HepG2 (cell line): ENCODE data around the gene WNK4. TPM values are rescaled to one million over a fixed set of nuclear protein-coding genes. Genes with fewer than 3 reads are reported as not detected.

ENCODE experiments used
- AGO1 ChIP-seq: fragments of 200-400 bp; formaldehyde crosslinking; IDR thresholded peaks from 2 replicates; pipeline ENCODE4 v1.6.1; 2017; ENCODE audit warnings: mild to moderate bottlenecking, low read depth, low read length, moderate library complexity; ENCODE audit not compliant: poor library complexity, severe bottlenecking
- ARNTL ChIP-seq: sonication (generic); formaldehyde crosslinking; IDR thresholded peaks from 2 replicates; pipeline ENCODE4 v1.4.0; 2020; ENCODE audit warnings: mild to moderate bottlenecking, missing genetic modification reagents
- CAMTA2 ChIP-seq: sonication (generic); formaldehyde crosslinking; IDR thresholded peaks from 2 replicates; pipeline ENCODE4 v1.4.0; 2020; ENCODE audit warnings: mild to moderate bottlenecking, missing genetic modification reagents, borderline replicate concordance
- CHCHD3 ChIP-seq: sonication (generic); formaldehyde crosslinking; IDR thresholded peaks from 2 replicates; pipeline ENCODE4 v1.8.0; 2022; ENCODE audit warnings: mild to moderate bottlenecking, missing genetic modification reagents, moderate library complexity
- CSRNP1 ChIP-seq: sonication (generic); formaldehyde crosslinking; IDR thresholded peaks from 2 replicates; pipeline ENCODE4 v1.8.1; 2023; ENCODE audit warnings: mild to moderate bottlenecking, missing genetic modification reagents
- KDM5B ChIP-seq: sonication (generic); formaldehyde crosslinking; IDR thresholded peaks from 2 replicates; pipeline ENCODE4 v1.4.0; 2020; ENCODE audit warnings: missing genetic modification reagents, mild to moderate bottlenecking, borderline replicate concordance
- MTF2 ChIP-seq: sonication (generic); formaldehyde crosslinking; IDR thresholded peaks from 2 replicates; pipeline ENCODE4 v1.5.0; 2020; ENCODE audit warnings: missing genetic modification reagents, borderline replicate concordance
- MZF1 ChIP-seq: sonication (generic); formaldehyde crosslinking; IDR thresholded peaks from 2 replicates; pipeline ENCODE4 v1.8.1; 2023; ENCODE audit warnings: mild to moderate bottlenecking, missing genetic modification reagents, borderline replicate concordance
- PTBP1 ChIP-seq: fragments of 200-400 bp; formaldehyde crosslinking; IDR thresholded peaks from 2 replicates; pipeline ENCODE4 v1.6.1; 2018; ENCODE audit warnings: low read length, low read depth; ENCODE audit not compliant: poor library complexity, severe bottlenecking
- ZFP90 ChIP-seq: sonication (generic); formaldehyde crosslinking; IDR thresholded peaks from 2 replicates; pipeline ENCODE4 v1.8.0; 2022; ENCODE audit warnings: missing genetic modification reagents, mild to moderate bottlenecking, inconsistent platforms, borderline replicate concordance
- ZNF253 ChIP-seq: sonication (generic); formaldehyde crosslinking; IDR thresholded peaks from 2 replicates; pipeline ENCODE4 v1.8.0; 2022; ENCODE audit warnings: mild to moderate bottlenecking, missing genetic modification reagents, borderline replicate concordance
- ZNF280B ChIP-seq: sonication (generic); formaldehyde crosslinking; IDR thresholded peaks from 2 replicates; pipeline ENCODE4 v1.5.0; 2020; ENCODE audit warnings: missing genetic modification reagents, mild to moderate bottlenecking, borderline replicate concordance
- ZNF282 ChIP-seq: fragments of 450-650 bp; IDR thresholded peaks from 2 replicates; pipeline ENCODE4 v1.6.1; 2018; ENCODE audit not compliant: partially characterized antibody
- ZNF576 ChIP-seq: sonication (generic); formaldehyde crosslinking; IDR thresholded peaks from 2 replicates; pipeline ENCODE4 v1.4.0; 2020; ENCODE audit warnings: mild to moderate bottlenecking, missing genetic modification reagents
- ZNF703 ChIP-seq: sonication (generic); formaldehyde crosslinking; IDR thresholded peaks from 2 replicates; pipeline ENCODE4 v1.5.1; 2020; ENCODE audit warnings: missing genetic modification reagents, mild to moderate bottlenecking, moderate library complexity, borderline replicate concordance
- ZNF704 ChIP-seq: sonication (generic); formaldehyde crosslinking; IDR thresholded peaks from 2 replicates; pipeline ENCODE4 v1.8.1; 2023; ENCODE audit warnings: mild to moderate bottlenecking, inconsistent platforms, moderate library complexity, missing genetic modification reagents, borderline replicate concordance
- ZNF710 ChIP-seq: sonication (generic); formaldehyde crosslinking; IDR thresholded peaks from 2 replicates; pipeline ENCODE4 v1.5.0; 2020; ENCODE audit warnings: mild to moderate bottlenecking, missing genetic modification reagents, borderline replicate concordance
- ZNF766 ChIP-seq: sonication (generic); formaldehyde crosslinking; IDR thresholded peaks from 2 replicates; pipeline ENCODE4 v1.5.0; 2020; ENCODE audit warnings: missing genetic modification reagents, borderline replicate concordance
- polyA plus RNA-seq, 8 experiments: library from polyadenylated mRNA; depleted of rRNA in 3 of 8; stranded (reverse) in 7 of 8; unstranded in 1 of 8; fragments of >200 nt; fragmentation: Illumina TruSeq in 4 of 8; extraction: Trizol in 4 of 8; gene quantifications; 2 replicates each; pipeline versions ENCODE4 v1.2.1 to v1.2.3, GENCODE V29; 2011 to 2016; ENCODE audit warnings: low read depth in 4 of 8, missing spikeins in 1 of 8, mixed read lengths in 1 of 8; ENCODE audit not compliant: insufficient read depth in 1 of 8
- total RNA-seq, 5 experiments: library from RNA; depleted of rRNA; stranded (reverse); fragments of >200 nt; fragmentation: Illumina TruSeq; extraction: Trizol; gene quantifications; 2 replicates each; pipeline ENCODE4 v1.2.3, GENCODE V29; 2016; ENCODE audit warnings: low read depth in 1 of 5

WNK4 gene
- total and polyA plus RNA-seq, 2 of the 13 experiments (the other 11 are each of a cell fraction or from before 2014, with no cell fraction given) = 2.7 to 13.7 TPM

- TF ChIP-seq CAMTA2 (CRISPR knock-in tag) = peak; percentile 89; the same call in 1 of the 2 replicates
- TF ChIP-seq ZNF282 = no peak
- 0 out of 2 replicates have a peak, but pooled peaks have one; percentile 17 for TF ChIP-seq ZFP90 (CRISPR knock-in tag)
- no peak for TF ChIP-seq ZNF253 (CRISPR knock-in tag)
- 0 out of 2 replicates have a peak, but pooled peaks have one; percentile 13 for TF ChIP-seq CHCHD3 (CRISPR knock-in tag)
- TF ChIP-seq AGO1 = peak; percentile 95
- 0 out of 2 replicates have a peak, but pooled peaks have one; percentile 13 for TF ChIP-seq ZNF704 (CRISPR knock-in tag)
- peak; percentile 21; the same call in 1 of the 2 replicates for TF ChIP-seq CSRNP1 (CRISPR knock-in tag)
- peak; percentile 83 for TF ChIP-seq ZNF280B (CRISPR knock-in tag)
- TF ChIP-seq ZNF576 (CRISPR knock-in tag) = 0 out of 2 replicates have a peak, but pooled peaks have one; percentile 52
- TF ChIP-seq MTF2 (CRISPR knock-in tag) = peak; percentile 65; the same call in 1 of the 2 replicates
- peak; percentile 46; the same call in 1 of the 2 replicates for TF ChIP-seq KDM5B (CRISPR knock-in tag)
- peak; percentile 46; the same call in 1 of the 2 replicates for TF ChIP-seq ZNF703 (CRISPR knock-in tag)
- TF ChIP-seq MZF1 (CRISPR knock-in tag) = peak; percentile 26; the same call in 1 of the 2 replicates
- TF ChIP-seq ZNF766 (CRISPR knock-in tag) = peak; percentile 43; the same call in 1 of the 2 replicates
- 0 out of 2 replicates have a peak, but pooled peaks have one; percentile 16 for TF ChIP-seq ZNF710 (CRISPR knock-in tag)
- peak; percentile 6 for TF ChIP-seq PTBP1
- no peak for TF ChIP-seq ARNTL (CRISPR knock-in tag)
Measured at GRCh38 chr17:42780851-42781638, 635 bp downstream of the WNK4 start (continued).
